GM12872 (cell line): ENCODE data around the gene INTS1.

Source experiments
- CTCF ChIP-seq: IDR thresholded peaks from 3 replicates; pipeline ENCODE4 v1.5.1; 2011; ENCODE audit warnings: low read depth, mild to moderate bottlenecking, low read length, moderate library complexity; ENCODE audit not compliant: insufficient read depth

INTS1 gene

GRCh38 chr7:1505731-1506550, 1.8 kb upstream of the INTS1 start:
- TF ChIP-seq CTCF = no peak

- no peak for TF ChIP-seq CTCF
Measured at GRCh38 chr7:1503390-1503789, 799 bp downstream of the INTS1 start.

- TF ChIP-seq CTCF = no peak
Measured at GRCh38 chr7:1502845-1503244, 1.3 kb downstream of the INTS1 start.

- TF ChIP-seq CTCF = no peak
Measured at GRCh38 chr7:1501487-1502270, 2.5 kb downstream of the INTS1 start.

- TF ChIP-seq CTCF = no peak
Measured at GRCh38 chr7:1500064-1500807, 4.0 kb downstream of the INTS1 start.

- no peak for TF ChIP-seq CTCF
Measured at GRCh38 chr7:1499367-1500029, 4.7 kb downstream of the INTS1 start.
